ENCODE results near the gene COQ4. TPM values are rescaled to one million over a fixed set of nuclear protein-coding genes. Genes with fewer than 3 reads are reported as not detected.

The COQ4 gene
- total RNA-seq, 1 experiment from 2014 or later: 45.3 TPM

DNA sequence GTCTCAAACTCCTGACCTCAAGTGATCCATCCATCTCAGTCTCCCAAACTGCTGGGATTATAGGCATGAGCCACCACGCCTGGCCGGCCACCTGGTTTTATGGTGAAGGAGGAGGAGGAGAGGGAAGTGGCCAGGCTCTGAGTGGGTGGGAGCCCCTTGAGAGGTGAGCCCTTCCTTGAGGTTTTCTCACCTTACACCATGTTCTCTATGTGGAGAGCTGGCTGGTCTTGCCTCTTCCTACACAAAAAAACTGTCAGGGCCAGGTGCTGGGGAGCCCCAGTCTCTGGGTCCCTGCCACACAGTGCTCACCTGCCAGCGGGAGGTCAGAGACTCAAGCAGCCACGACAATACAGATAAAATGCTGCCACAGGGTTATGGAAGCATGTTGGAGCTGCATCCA lies 28.5 kb upstream of the COQ4 start (continued):
- TF ChIP-seq, protein P1, sequence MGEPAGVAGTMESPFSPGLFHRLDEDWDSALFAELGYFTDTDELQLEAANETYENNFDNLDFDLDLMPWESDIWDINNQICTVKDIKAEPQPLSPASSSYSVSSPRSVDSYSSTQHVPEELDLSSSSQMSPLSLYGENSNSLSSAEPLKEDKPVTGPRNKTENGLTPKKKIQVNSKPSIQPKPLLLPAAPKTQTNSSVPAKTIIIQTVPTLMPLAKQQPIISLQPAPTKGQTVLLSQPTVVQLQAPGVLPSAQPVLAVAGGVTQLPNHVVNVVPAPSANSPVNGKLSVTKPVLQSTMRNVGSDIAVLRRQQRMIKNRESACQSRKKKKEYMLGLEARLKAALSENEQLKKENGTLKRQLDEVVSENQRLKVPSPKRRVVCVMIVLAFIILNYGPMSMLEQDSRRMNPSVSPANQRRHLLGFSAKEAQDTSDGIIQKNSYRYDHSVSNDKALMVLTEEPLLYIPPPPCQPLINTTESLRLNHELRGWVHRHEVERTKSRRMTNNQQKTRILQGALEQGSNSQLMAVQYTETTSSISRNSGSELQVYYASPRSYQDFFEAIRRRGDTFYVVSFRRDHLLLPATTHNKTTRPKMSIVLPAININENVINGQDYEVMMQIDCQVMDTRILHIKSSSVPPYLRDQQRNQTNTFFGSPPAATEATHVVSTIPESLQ (CRISPR knock-in tag; IDR thresholded peaks at IDR 0.05): no peak
- no peak for TF ChIP-seq ZNF219 (CRISPR knock-in tag; IDR thresholded peaks at IDR 0.05; ENCODE audit: borderline replicate concordance)
- no peak for TF ChIP-seq SP1 (CRISPR knock-in tag; conservative IDR thresholded peaks at IDR 0.05)
- no peak for TF ChIP-seq ZNF138 (CRISPR knock-in tag; conservative IDR thresholded peaks at IDR 0.05)
- TF ChIP-seq, protein P2, sequence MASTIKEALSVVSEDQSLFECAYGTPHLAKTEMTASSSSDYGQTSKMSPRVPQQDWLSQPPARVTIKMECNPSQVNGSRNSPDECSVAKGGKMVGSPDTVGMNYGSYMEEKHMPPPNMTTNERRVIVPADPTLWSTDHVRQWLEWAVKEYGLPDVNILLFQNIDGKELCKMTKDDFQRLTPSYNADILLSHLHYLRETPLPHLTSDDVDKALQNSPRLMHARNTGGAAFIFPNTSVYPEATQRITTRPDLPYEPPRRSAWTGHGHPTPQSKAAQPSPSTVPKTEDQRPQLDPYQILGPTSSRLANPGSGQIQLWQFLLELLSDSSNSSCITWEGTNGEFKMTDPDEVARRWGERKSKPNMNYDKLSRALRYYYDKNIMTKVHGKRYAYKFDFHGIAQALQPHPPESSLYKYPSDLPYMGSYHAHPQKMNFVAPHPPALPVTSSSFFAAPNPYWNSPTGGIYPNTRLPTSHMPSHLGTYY (CRISPR knock-in tag; IDR thresholded peaks at IDR 0.05): no peak
- no peak for TF ChIP-seq JUN (CRISPR knock-in tag; IDR thresholded peaks at IDR 0.05)
- TF ChIP-seq, protein P3, sequence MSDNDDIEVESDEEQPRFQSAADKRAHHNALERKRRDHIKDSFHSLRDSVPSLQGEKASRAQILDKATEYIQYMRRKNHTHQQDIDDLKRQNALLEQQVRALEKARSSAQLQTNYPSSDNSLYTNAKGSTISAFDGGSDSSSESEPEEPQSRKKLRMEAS (CRISPR knock-in tag; IDR thresholded peaks at IDR 0.05): no peak
- TF ChIP-seq NFATC4 (CRISPR knock-in tag; IDR thresholded peaks at IDR 0.05): no peak

DNA sequence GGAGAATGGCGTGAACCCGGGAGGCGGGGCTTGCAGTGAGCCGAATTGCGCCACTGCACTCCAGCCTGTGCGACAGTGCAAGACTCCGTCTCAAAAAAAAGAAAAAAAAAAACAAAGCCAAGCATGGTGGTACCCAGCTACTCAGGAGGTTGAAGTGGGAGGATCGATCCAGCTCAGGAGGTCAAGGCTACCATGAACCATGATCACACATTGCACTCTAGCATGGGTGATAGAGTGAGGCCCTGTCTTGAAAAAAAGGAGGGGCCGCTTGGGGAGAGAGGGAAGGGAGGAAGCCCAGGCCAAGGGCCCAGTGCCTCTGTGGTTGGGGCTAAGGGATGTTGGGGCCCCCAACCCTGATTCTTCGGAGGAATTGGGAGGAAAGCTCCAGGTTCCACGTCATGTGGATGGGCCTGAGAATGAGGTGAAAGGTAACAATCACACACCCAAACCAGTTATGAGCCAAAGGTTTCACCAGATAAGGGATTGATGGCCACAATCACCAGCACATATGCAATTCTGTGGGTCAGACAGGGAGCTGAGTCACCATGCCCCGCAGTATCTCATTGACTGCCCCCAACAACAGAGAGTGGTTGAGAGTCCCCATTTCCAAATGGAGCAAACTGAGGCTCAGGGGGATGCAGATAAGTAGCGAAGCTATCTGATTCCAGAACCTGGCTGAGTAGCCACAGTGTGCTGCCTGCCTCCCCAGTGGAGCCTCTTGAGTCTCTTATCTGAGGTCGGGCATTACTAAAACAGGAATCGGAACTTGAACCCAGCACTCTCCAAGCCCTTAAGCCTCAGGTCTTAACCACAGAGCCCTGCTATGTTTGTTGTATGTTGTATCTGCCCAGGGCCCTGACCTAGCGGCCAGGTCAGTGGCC lies 26.1 kb upstream of the COQ4 start:
- DNase-seq (ENCODE audit: low spot score): no peak
- Mint-ChIP-seq H3K36me3 (no peaks in the 10 kb centered on the region), H3K27ac (peak overlapping the region; percentile 23; the same call in 1 of the 2 replicates), H3K27me3 (ENCODE audit: low read depth) (peaks cover 2% of the 10 kb centered on the region; the same call in 1 of the 2 replicates), H3K9me3 (no peaks in the 10 kb centered on the region), H3K4me3 (no peak overlapping the region), H3K4me1 (no peaks in the 10 kb centered on the region)
- TF ChIP-seq ZNF232 (CRISPR knock-in tag; IDR thresholded peaks at IDR 0.05): no peak
- TF ChIP-seq, protein P4, sequence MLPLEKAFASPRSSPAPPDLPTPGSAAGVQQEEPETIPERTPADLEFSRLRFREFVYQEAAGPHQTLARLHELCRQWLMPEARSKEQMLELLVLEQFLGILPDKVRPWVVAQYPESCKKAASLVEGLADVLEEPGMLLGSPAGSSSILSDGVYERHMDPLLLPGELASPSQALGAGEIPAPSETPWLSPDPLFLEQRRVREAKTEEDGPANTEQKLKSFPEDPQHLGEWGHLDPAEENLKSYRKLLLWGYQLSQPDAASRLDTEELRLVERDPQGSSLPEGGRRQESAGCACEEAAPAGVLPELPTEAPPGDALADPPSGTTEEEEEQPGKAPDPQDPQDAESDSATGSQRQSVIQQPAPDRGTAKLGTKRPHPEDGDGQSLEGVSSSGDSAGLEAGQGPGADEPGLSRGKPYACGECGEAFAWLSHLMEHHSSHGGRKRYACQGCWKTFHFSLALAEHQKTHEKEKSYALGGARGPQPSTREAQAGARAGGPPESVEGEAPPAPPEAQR (CRISPR knock-in tag; IDR thresholded peaks at IDR 0.05): no peak
- no peak for TF ChIP-seq GRHL2 (CRISPR knock-in tag; IDR thresholded peaks at IDR 0.05; ENCODE audit: insufficient replicate concordance, severe bottlenecking)
- TF ChIP-seq ELF4 (CRISPR knock-in tag; IDR thresholded peaks at IDR 0.05; ENCODE audit: low read depth): no peak
- TF ChIP-seq SMAD4 (CRISPR knock-in tag; IDR thresholded peaks at IDR 0.05): no peak
- TF ChIP-seq ZNF317 (CRISPR knock-in tag; IDR thresholded peaks at IDR 0.05; ENCODE audit: borderline replicate concordance, low read depth): no peak
- TF ChIP-seq, protein P5, sequence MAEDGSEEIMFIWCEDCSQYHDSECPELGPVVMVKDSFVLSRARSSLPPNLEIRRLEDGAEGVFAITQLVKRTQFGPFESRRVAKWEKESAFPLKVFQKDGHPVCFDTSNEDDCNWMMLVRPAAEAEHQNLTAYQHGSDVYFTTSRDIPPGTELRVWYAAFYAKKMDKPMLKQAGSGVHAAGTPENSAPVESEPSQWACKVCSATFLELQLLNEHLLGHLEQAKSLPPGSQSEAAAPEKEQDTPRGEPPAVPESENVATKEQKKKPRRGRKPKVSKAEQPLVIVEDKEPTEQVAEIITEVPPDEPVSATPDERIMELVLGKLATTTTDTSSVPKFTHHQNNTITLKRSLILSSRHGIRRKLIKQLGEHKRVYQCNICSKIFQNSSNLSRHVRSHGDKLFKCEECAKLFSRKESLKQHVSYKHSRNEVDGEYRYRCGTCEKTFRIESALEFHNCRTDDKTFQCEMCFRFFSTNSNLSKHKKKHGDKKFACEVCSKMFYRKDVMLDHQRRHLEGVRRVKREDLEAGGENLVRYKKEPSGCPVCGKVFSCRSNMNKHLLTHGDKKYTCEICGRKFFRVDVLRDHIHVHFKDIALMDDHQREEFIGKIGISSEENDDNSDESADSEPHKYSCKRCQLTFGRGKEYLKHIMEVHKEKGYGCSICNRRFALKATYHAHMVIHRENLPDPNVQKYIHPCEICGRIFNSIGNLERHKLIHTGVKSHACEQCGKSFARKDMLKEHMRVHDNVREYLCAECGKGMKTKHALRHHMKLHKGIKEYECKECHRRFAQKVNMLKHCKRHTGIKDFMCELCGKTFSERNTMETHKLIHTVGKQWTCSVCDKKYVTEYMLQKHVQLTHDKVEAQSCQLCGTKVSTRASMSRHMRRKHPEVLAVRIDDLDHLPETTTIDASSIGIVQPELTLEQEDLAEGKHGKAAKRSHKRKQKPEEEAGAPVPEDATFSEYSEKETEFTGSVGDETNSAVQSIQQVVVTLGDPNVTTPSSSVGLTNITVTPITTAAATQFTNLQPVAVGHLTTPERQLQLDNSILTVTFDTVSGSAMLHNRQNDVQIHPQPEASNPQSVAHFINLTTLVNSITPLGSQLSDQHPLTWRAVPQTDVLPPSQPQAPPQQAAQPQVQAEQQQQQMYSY (CRISPR knock-in tag; IDR thresholded peaks at IDR 0.05): no peak
- no peak for TF ChIP-seq TEAD1 (CRISPR knock-in tag; IDR thresholded peaks at IDR 0.05)
- no peak for TF ChIP-seq ZNF138 (CRISPR knock-in tag; conservative IDR thresholded peaks at IDR 0.05)
- no peak for TF ChIP-seq ESRRA (CRISPR knock-in tag; IDR thresholded peaks at IDR 0.05; ENCODE audit: borderline replicate concordance)
- TF ChIP-seq, protein P6, sequence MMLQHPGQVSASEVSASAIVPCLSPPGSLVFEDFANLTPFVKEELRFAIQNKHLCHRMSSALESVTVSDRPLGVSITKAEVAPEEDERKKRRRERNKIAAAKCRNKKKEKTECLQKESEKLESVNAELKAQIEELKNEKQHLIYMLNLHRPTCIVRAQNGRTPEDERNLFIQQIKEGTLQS (CRISPR knock-in tag; conservative IDR thresholded peaks at IDR 0.05): no peak
- TF ChIP-seq ATF1 (CRISPR knock-in tag; IDR thresholded peaks at IDR 0.05): no peak
- TF ChIP-seq, protein P7, sequence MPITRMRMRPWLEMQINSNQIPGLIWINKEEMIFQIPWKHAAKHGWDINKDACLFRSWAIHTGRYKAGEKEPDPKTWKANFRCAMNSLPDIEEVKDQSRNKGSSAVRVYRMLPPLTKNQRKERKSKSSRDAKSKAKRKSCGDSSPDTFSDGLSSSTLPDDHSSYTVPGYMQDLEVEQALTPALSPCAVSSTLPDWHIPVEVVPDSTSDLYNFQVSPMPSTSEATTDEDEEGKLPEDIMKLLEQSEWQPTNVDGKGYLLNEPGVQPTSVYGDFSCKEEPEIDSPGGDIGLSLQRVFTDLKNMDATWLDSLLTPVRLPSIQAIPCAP (CRISPR knock-in tag; IDR thresholded peaks at IDR 0.05): no peak
- POLR2A ChIA-PET: no interaction called here
- ATAC-seq: no peak
- CTCF ChIA-PET: interaction anchor here (0.6 to 3.6 kb wide), 8 partner anchors 8 to 313 kb away, joined by 3 to 49 read pairs (median 7); no protein-coding TSS in a partner anchor
